Kidney epithelial cell (primary cell): ENCODE data around the gene INO80B. TPM values are rescaled to one million over a fixed set of nuclear protein-coding genes. Genes with fewer than 3 reads are reported as not detected.

Source experiments
- DNase-seq: peaks from one replicate; pipeline ENCODE4 v3.0.0-alpha.2; 2010; ENCODE audit warnings: low read depth
- H3K27me3 ChIP-seq: 2 replicates; pipeline ENCODE4 v1.6.0; 2011; ENCODE audit warnings: low read length; ENCODE audit not compliant: control insufficient read depth, insufficient read depth
- H3K36me3 ChIP-seq: 2 replicates; pipeline ENCODE4 v1.5.1; 2011; ENCODE audit warnings: low read length; ENCODE audit not compliant: control insufficient read depth, insufficient read depth
- H3K4me3 ChIP-seq: 2 replicates; pipeline ENCODE4 v1.5.1; 2011; ENCODE audit warnings: low read depth, mild to moderate bottlenecking, control low read depth, low read length
- CTCF ChIP-seq: IDR thresholded peaks from 2 replicates; pipeline ENCODE4 v1.5.1; 2011; ENCODE audit warnings: mild to moderate bottlenecking, moderate library complexity, low read length, control low read depth, inconsistent platforms; ENCODE audit not compliant: insufficient read depth, poor library complexity, severe bottlenecking
- total RNA-seq: library from RNA; depleted of rRNA; stranded (reverse); fragments of >200 nt; gene quantifications from 2 replicates; pipeline ENCODE4 v1.2.3, GENCODE V29; 2015

The INO80B gene
- total RNA-seq, 1 donor from 2014 or later = 31.3 TPM

GRCh38 chr2:74438248-74438647, 16.6 kb upstream of the INO80B start:
- DNase-seq = no peak
- H3K36me3 ChIP-seq = no peaks in the 10 kb centered on the region
- H3K27me3 ChIP-seq = no peaks in the 10 kb centered on the region
- no peak for TF ChIP-seq CTCF
- H3K4me3 ChIP-seq = no peak overlapping the region

GRCh38 chr2:74439373-74439772, 15.5 kb upstream of the INO80B start:
- Histone ChIP-seq H3K36me3 (no peaks in the 10 kb centered on the region), H3K4me3 (peak overlapping the region; percentile 72)
- no peak for TF ChIP-seq CTCF

GRCh38 chr2:74439803-74440377, 15.0 kb upstream of the INO80B start:
- TF ChIP-seq CTCF = no peak
- Histone ChIP-seq H3K27me3 (no peaks in the 10 kb centered on the region), H3K36me3 (no peaks in the 10 kb centered on the region), H3K4me3 (peak overlapping the region; percentile 72)
- DNase-seq = no peak

More at GRCh38 chr2:74439373-74439772, 15.5 kb upstream of the INO80B start:
- no peak for DNase-seq
- no peaks in the 10 kb centered on the region for H3K27me3 ChIP-seq

GRCh38 chr2:74440378-74441169, 14.3 kb upstream of the INO80B start:
- Histone ChIP-seq H3K36me3 (no peaks in the 10 kb centered on the region), H3K4me3 (peak overlapping the region; percentile 72), H3K27me3 (no peaks in the 10 kb centered on the region)
- no peak for DNase-seq
- TF ChIP-seq CTCF = peak; percentile 16

- peak overlapping the region; percentile 72 for H3K4me3 ChIP-seq
- no peak for TF ChIP-seq CTCF
Measured at GRCh38 chr2:74441170-74441689, 13.7 kb upstream of the INO80B start.

More at GRCh38 chr2:74441170-74441689, 13.7 kb upstream of the INO80B start:
- DNase-seq = no peak
- Histone ChIP-seq H3K27me3 (no peaks in the 10 kb centered on the region), H3K36me3 (no peaks in the 10 kb centered on the region)
